AG09309 (cell line): ENCODE measurements around the gene RUNX2.

ENCODE experiments used
- DNase-seq: peaks from one replicate; pipeline ENCODE4 v3.0.0-alpha.2; 2010; ENCODE audit warnings: low read depth
- H3K4me3 ChIP-seq: 2 replicates; pipeline ENCODE4 v1.5.1; 2011; ENCODE audit warnings: mild to moderate bottlenecking, low read depth, low read length, moderate library complexity; ENCODE audit not compliant: control insufficient read depth
- TF ChIP-seq, protein P1 (sequence below): IDR thresholded peaks from 2 replicates; pipeline ENCODE4 v1.5.1; 2011; ENCODE audit warnings: mild to moderate bottlenecking, low read depth, low read length, inconsistent platforms; ENCODE audit not compliant: insufficient read depth, control insufficient read depth; ENCODE audit errors: missing control alignments

The RUNX2 gene

DNA sequence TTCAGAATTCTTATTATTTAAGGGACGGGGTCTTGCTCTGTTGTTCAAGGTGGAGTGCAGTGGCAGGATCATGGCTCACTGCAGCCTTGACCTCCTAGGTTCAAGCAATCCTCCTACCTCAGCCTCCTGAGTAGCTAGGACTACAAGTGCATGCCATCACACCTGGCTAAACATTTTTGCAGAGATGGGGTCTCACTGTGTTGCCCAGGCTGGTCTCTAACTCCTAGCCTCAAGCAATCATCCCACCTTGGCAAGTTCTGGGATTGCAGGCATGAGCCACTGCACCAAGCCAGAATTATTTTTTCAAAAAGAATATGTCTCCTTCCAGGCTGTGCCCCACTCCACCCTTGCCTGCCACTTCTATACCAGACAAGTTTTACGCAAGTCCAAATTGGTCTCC, 239.7 kb downstream of the RUNX2 start:
- TF ChIP-seq, protein P1, sequence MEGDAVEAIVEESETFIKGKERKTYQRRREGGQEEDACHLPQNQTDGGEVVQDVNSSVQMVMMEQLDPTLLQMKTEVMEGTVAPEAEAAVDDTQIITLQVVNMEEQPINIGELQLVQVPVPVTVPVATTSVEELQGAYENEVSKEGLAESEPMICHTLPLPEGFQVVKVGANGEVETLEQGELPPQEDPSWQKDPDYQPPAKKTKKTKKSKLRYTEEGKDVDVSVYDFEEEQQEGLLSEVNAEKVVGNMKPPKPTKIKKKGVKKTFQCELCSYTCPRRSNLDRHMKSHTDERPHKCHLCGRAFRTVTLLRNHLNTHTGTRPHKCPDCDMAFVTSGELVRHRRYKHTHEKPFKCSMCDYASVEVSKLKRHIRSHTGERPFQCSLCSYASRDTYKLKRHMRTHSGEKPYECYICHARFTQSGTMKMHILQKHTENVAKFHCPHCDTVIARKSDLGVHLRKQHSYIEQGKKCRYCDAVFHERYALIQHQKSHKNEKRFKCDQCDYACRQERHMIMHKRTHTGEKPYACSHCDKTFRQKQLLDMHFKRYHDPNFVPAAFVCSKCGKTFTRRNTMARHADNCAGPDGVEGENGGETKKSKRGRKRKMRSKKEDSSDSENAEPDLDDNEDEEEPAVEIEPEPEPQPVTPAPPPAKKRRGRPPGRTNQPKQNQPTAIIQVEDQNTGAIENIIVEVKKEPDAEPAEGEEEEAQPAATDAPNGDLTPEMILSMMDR: no peak
- H3K4me3 ChIP-seq: no peak overlapping the region
- no peak for DNase-seq

DNA sequence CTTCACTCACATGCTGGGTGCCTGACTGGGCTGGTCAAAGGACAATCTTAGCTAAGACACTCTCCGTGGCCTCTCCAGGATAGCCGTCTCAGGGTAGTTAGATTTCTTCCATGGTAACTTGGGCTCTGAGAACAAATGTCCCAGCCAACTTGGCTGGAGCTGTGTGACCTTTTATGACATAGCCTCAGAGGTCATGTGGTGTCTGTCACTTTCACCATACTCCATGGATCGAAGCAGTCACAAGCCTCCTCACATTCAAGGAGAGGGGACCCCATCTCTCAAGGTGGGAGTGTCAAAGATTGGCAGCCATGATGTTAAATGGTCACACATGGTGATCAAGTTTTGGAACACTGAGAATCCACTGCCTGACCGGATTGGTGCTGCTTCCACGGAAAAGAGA, 240.5 kb downstream of the RUNX2 start:
- TF ChIP-seq, protein P1: no peak
- H3K4me3 ChIP-seq: no peak overlapping the region
- DNase-seq: no peak

DNA sequence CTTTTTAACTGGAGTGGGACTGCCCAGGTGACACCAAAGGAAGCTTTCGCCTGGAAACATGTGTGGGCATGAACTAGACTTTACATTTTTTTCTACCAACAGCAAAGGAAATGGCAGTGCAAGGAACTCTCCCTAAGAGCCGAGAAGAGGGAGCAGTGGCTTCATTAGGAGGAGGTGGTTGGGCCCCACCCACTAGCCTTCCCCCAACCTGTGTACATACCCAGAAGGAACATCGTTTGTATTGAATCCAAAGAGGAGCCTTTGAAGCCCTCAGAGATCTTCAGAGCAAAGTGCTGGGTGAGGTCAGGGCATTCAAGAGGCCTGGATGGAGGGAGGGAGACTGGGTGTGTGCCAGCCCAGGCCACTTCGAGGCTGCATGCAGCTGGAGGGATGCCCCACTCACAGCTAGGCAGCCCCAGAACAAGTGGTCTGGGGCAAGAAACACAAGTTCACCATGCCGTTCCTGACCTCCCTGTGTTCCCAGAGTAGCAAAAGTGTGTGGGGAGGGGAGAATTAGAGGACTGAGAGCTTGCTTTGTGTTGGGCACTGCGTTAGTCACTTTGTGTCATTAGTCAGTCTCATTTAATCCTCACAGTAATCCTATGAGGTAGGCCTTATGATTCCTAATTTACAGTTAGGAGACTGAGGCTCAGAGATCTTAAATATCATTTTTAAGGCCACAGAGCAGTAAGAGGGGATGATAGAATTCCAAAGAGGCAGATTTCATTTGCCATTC, 241.2 kb downstream of the RUNX2 start:
- H3K4me3 ChIP-seq: no peak overlapping the region
- TF ChIP-seq, protein P1: no peak
- no peak for DNase-seq

DNA sequence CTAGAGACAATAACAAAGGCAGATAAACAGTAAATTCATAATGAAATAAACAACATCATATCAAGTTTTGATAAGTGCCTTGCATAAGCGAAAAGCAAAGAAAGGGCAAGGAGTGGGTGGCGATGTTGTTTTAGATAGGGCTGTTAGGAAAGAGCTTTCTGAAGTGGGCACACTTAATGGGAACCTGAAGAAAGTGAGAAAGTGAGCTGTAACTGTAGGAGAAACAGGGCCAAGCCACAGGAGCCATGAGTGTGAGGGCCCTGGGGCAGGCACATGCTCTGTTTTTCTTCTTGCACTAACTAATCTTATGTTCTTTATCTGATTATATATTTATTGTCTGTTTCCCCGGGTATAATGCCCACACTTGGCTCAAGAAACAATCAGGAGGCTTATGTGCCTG, 243.0 kb downstream of the RUNX2 start:
- TF ChIP-seq, protein P1: no peak
- no peak overlapping the region for H3K4me3 ChIP-seq
- no peak for DNase-seq

DNA sequence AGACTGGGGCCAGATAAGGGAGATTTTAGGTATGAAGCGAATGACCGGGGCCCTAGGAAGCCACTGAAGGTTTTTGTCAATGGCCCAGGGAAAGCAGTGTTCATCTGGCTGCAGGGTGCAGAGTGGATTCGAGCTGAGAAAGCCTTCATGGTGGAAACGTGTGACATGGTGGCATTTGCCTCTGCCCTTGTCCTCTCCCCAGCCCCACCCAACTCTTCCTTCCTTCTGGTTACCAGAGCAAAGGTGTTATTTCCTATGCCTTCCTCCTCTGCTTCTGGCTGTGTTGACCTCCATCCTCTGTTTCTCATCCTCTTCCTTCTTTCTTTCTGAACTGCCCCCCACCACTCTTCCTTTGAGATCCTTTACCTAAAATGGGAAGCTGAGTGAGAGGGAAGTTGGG, 244.7 kb downstream of the RUNX2 start:
- H3K4me3 ChIP-seq: no peak overlapping the region
- no peak for DNase-seq
- TF ChIP-seq, protein P1: no peak

DNA sequence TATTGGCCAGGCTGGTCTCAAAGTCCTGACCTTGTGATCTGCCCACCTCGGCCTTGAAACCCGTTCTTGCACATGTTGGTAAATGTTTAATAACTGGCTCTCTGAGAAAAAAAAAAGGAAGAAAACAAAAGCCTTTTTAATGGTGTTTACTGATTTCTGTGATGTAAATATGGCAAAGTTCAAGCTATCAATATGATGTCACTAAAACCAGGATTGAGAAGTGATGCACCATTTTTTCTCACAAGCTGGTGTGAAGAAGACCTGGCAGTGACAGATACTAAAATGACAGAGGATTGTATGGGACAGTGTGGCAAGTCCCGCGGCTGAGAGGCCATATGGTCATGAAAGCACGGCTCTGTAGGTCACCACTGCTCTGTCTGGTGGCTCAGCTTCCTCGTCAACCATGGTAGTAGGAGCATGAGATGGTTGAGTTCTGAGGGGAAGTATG, 245.9 kb downstream of the RUNX2 start:
- DNase-seq: no peak
- TF ChIP-seq, protein P1: no peak
- H3K4me3 ChIP-seq: no peak overlapping the region
